22Rv1 (cell line): ENCODE data around the gene CLEC6A.

Source experiments
- ZFX ChIP-seq: fragments of 450-650 bp; IDR thresholded peaks from 2 replicates; pipeline ENCODE4 v1.6.1; 2017; ENCODE audit warnings: antibody characterized with exemption, borderline replicate concordance
- TF ChIP-seq, protein P1 (sequence below): fragments of 450-650 bp; IDR thresholded peaks from 2 replicates; pipeline ENCODE4 v1.5.1; 2017; ENCODE audit warnings: mild to moderate bottlenecking

DNA sequence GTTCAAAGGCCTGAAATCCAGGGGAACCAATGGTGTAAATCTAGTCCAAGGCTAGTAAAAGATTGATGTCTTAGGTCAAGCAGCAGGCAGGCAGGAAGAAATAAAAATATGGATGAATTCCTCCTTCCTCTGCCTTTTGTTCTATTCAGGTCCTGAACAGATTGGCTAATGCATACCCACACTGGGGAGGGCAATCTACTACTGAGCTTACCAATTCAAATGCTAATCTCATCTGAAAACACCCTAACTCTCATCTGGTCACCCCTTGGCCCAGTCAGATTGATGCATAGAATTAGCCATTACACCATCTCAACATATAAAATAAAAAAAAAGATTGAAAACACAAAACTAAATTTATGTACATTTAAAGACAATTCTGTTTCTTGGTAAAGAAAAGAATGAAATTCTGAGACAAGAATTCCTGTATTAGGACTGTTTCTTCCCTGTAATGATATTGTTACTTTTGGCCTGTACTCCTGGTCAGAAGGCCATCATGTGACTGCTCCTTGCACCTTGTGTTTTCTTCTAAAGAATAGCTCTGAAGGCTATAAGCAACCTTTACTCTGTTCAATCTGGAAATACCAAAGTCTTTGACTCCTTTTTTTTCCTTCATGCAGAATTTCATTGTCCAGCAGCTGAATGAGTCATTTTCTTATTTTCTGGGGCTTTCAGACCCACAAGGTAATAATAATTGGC is 19.9 kb downstream of the CLEC6A start:
- TF ChIP-seq, protein P1, sequence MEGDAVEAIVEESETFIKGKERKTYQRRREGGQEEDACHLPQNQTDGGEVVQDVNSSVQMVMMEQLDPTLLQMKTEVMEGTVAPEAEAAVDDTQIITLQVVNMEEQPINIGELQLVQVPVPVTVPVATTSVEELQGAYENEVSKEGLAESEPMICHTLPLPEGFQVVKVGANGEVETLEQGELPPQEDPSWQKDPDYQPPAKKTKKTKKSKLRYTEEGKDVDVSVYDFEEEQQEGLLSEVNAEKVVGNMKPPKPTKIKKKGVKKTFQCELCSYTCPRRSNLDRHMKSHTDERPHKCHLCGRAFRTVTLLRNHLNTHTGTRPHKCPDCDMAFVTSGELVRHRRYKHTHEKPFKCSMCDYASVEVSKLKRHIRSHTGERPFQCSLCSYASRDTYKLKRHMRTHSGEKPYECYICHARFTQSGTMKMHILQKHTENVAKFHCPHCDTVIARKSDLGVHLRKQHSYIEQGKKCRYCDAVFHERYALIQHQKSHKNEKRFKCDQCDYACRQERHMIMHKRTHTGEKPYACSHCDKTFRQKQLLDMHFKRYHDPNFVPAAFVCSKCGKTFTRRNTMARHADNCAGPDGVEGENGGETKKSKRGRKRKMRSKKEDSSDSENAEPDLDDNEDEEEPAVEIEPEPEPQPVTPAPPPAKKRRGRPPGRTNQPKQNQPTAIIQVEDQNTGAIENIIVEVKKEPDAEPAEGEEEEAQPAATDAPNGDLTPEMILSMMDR = no peak
- TF ChIP-seq ZFX = no peak
